ENCODE data around the gene HOXD9.

DNA sequence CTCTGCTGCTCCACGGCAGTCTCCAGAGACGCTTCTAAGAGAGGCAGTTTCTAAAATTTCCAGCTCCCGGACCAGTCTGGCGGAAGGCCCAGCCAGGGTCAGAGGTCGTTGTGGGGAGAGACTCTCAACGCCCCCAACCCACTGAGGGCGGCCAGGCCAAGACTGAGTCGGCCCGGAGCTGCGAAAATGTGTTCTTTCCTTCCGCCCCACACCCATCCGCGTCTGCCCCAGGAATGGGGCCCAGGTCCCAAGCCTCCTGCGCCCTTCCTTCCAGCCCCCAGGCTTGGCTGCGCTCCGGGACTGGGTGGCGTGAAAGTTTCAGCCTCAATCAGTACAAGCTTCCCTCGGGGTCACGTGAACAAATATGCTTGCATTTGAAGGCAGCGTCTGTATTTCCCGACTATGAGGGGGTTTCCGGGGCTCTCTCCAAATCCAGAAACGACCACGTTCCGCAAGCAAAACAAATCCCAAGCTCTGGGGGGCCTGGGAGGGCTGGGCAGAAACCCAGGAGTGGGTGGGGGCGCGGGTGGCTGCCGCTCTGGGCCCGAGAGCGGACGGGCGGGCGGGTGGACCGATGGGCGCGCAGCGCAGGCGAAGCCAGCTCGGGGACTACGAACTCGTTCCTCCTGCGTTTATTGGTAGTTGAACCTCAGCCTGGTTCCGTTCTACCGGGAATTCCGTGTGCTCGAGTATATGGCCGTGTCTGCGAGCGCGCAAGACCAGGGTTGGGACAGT, 37.9 kb downstream of the HOXD9 start:
- TF ChIP-seq CTCF (IDR thresholded peaks at IDR 0.05) (no peak), POLR2A (IDR thresholded peaks at IDR 0.05) (no peak), POLR2AphosphoS5 (IDR thresholded peaks at IDR 0.05) (no peak)
